ELR (cell line): ENCODE results near the gene ZNF469.
A peak's percentile ranks its signal among the peaks of the same experiment; 100 is the strongest.

ENCODE experiments used
- DNase-seq: peaks from one replicate; pipeline ENCODE4 v3.0.0-alpha.2; 2015; ENCODE audit warnings: low read depth

ZNF469 gene

GRCh38 chr16:88378401-88378800, 4.4 kb upstream of the ZNF469 start:
- no peak for DNase-seq

- DNase-seq: no peak
Measured at GRCh38 chr16:88378836-88379693, 3.7 kb upstream of the ZNF469 start.

- no peak for DNase-seq
Measured at GRCh38 chr16:88379694-88380040, 3.1 kb upstream of the ZNF469 start.

GRCh38 chr16:88380099-88380498, 2.7 kb upstream of the ZNF469 start:
- DNase-seq: no peak

GRCh38 chr16:88380619-88381018, 2.1 kb upstream of the ZNF469 start:
- DNase-seq: no peak

DNA sequence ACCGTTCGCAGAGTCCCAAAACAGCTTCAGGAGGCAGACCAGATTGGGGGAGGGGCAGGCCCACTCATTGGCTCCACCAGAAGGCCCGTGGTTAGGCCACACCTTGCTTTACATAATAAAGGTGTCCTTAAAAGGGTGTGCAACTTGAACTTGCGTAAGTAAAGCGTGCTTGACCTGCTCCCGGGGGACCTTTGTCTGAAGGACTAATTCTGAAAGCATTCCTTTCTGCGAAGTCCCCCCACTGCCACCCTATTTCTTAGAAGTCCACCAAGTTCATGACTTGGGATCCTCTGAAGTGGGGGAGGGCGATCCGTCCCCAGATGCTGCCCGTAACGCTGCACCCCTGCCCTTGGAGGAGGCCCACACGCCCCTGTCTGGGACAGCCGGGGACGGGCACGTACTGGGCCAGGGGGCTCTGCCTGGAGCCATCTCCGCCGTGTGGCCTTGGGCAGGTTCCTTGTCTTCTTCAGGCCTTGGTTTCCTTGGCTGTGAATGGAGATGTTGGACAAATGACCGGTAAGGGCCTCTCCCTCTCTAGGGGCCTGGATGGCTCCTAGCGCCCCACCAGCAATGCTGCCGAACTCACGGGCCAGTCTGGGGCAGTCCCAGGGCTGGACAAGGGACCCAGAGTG, 823 bp upstream of the ZNF469 start:
- no peak for DNase-seq

DNA sequence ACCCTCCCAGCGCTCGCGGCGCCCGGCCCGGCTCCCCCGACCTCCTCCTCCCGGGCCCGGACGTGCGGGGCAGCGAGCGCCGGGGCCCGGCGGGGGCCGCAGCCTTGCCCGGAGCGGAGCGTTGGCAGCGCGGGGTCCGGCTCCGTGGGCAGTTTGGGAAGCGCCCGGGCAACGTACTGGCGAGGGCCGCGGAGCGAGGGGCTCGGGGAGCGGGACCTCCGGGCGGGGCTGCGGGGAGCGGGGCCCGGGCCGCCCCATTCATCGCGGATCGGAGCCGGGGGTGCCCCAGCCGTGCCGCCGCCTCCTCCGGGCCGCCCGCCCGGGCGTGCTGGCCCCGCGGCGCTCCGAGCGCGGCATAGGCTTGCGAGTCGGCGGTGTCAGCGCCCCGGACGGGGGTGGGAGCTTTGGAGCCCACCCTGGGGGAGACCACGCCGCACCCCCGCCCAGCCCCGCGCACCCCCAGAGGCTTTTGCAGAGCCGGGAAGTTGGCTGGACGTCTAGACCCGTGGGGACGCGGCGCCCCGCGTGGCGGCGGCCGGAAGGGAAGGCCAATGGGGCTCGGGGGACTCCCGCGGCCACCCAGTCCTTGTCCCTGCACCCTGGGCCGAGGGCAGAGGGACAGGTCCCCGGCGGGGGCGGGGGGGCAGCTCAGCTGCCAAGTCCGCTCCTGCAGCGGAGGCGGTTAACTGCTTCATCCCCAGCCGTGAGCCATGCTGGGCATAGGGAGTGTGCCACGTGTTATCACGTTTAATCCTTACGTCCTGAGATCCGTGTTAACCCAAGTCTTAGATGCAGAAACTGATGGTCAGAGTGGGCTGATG, 852 bp downstream of the ZNF469 start:
- peak; percentile 65 for DNase-seq

DNA sequence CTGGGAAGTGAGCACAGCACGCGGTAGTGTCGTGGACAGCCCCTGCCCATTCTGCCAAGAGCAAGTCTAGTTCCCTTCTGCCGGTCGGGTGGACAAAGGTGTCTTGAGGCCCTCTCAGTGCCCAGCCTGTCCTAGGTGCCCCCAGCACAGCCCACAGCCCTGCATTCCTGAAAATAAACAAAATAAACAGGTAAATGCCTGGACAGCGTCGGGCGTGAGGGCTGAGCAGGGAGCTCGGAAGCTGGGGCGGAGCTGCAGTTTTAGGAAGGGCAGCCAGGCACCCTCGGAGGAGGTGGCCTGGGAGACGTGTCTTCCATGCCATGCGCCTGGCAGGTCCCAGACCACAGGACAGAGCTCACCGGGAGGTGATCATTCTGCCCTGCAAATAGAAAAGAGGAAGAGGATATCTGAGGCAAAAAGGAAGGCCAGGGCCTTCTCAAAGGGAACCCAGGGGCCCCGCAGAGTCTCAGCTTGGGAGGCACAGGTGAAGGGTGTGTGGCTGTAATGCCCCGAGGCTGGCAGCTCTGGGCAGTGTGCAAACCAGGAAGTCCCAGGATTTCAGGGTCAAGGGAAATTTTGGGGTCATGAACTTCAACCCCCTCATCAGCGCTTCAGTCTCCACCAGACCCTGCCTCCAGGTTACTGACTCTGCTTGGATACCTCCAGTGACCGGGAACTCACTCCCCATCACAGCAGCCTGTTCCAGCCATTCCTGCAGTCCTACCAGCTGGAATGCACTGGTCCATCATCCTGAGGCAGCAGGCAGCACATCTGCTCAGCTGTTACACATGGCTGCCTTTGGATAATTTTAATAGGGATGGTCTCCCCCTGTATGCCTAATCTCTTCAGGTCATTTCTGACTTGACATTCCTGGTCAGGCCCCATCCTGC, 1.7 kb downstream of the ZNF469 start:
- DNase-seq: no peak

DNA sequence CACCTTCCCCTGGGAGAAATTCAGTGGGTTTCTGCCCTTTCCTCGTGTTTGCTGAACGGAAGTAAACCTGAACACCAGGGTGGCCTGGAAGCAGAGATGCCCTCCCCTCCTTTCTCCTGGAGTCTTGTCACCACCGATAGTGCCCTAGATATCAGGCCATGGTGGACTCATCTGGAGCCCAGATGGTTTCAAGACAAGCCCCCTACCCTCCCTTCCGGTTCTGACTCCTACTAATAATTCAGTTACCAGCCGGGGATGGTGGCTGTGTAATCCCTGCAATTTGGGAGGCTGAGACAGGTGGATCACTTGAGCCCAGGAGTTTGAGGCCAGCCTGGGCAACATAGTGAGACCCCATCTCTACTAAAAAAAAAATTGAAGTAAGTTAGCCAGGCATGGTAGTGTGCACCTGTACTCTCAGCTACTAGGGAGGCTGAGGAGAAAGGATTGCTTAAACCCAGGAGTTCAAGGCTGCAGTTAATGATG, 2.4 kb downstream of the ZNF469 start:
- DNase-seq: no peak

DNA sequence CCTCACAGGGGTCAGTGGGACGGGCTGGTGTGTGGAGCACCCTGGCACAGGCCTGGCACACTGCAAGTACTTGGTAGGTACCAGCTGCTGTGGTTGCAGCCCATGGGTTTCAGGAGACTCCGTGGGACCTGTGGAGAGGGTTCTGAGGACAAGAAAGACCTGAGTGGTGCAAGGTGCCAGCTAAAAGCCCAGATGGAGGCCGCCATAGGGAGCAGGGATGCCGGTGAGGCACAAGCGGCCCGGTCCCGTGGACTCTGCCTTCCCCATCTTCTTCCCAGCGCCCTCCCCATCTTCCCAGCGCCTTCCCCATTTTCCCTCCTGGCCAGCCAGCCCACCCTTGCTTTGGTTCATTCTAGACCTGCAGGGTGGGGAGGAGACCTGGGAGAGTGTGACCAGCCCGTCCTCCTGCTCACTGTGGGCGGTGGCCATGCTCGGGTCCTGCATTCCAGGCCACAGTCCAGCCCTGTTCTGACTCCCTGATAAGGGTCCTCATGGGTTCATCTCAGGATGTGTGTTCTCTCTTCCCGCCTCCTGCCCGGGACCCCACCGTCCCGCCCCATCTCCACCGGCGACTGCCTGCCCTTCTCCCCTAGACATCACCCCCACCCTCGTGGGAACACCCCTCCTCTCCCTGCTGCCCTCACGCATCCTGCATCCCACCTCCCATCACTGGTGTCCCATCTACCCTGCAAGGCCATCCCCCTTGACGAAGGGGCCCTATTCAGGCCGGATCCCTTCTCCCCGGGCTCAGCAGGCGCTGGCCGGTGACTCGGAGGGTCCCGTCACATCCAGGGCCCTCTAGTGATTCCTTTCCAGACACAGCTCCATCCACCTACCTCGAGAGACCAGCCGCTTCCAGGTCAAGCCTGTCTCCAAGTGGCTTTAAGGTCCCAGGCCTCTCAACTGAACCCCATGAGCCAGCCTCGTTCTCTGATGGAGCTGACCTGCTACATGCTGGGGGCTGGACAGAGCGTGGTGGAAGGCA, 3.4 kb downstream of the ZNF469 start:
- DNase-seq: no peak

DNA sequence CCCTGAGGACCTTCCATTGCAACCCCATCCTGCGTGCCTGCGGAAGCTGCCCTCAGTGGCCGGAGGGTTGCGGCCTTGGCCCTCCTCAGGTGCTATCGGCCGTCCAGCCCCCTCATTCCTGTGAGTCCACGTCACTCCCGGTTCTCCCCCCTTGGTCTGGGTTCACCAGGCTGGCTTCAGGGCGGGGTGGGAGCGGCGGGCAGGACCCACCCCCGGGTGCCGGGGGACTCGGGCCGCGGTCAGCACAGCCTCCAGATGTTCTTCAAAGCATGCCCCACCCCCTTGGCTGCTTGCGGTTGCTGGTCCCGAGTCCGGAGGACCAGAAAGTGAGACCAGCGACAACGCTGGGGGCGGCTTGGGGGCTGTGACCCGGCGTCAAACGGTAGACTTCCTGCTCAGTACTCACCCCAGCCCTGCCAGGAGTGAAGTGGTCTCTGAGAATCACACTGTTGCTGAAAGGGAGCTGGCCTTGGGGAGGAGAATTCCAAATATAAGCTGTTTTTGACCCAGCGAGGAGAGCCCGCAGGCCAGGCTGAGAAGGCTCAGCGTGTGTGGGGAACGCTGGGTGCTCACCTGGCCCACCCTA, 4.5 kb downstream of the ZNF469 start:
- DNase-seq: no peak

GRCh38 chr16:88387941-88388627, 5.3 kb downstream of the ZNF469 start:
- DNase-seq: no peak

- DNase-seq: no peak
Measured at GRCh38 chr16:88389191-88389590, 6.4 kb downstream of the ZNF469 start.

DNA sequence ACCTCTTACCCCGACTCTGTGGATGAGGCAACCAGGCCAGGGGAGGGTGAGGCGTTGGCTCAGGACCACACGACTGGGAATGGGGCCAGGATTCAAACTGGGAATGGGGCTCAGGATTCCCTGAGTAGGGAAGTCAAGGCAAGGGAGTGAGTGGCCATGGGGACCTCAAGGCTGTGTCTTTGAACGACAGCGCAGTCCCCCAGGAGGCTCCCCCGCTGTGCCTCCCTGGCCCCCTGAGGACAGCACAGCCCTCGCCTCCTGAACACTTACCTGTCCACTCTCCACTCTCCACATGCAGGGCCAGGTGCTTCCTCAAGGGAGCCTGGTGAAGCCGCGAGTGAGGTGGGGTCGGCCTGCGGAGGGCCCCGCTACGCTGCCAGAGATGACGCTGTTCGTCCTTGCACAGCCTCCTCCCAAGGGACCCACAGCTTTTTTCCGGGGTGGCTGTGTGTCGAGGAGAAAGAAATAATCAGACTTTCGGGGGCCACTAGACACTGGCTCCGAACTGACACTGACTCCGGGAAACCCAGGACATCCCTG, 6.9 kb downstream of the ZNF469 start:
- no peak for DNase-seq

- DNase-seq: no peak
Measured at GRCh38 chr16:88390265-88390664, 7.5 kb downstream of the ZNF469 start.

GRCh38 chr16:88390735-88391134, 8.0 kb downstream of the ZNF469 start:
- DNase-seq: no peak

- no peak for DNase-seq
Measured at GRCh38 chr16:88391144-88391850, 8.5 kb downstream of the ZNF469 start.

DNA sequence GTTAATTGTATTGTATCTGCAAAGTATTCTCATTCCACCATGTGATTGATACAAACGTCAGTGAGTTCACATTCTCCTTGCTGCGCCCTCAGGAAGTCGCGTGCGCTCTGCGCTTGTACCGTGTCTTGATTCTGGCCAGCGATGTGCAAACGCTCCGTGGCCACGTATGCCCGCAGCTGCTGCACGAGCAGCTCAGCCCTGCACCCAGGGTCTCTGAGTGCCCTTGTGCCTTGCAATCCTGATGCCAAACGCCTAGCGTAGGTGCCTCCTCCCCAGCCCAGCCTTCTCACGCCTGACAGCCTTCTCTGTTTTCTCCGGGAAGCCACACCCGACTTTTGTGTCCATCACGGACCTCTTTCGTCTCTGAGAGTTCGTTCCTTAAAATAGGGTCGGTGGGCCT, 9.4 kb downstream of the ZNF469 start:
- DNase-seq: no peak

DNA sequence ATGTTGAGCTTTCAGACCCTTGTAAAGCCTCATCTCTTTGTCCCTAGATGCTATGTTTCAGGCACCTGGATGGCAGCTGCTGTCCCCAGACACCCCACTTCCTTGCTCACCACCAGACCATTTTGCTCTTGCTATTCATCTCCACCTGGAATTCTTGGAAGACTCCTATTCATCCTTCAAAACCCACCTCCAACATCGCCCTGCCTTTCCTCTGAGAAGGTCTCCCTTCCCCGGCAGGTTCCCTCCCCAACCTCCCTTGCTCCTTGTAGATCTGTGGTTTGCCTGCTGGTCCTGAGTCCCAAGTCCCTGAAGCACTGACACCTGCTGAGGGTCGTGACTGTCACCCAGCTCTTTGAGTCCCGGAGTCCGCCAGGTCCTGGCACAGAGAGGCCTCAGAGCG, 9.9 kb downstream of the ZNF469 start:
- DNase-seq: no peak
